ENCODE results near the gene BMPR1A. TPM values are rescaled to one million over a fixed set of nuclear protein-coding genes. Genes with fewer than 3 reads are reported as not detected.
A peak's percentile ranks its signal among the peaks of the same experiment; 100 is the strongest.

Gene BMPR1A
- total RNA-seq (2021): 20.9 and 24.3 TPM in 2 replicates
- Bru-seq, nascent RNA: percentile 80 among the genes with signal in this experiment
- percentile 77 among the genes with signal in this experiment for BruChase-seq, experiment 1, labeled RNA remaining after a 2-hour chase
- BruChase-seq, experiment 2, labeled RNA remaining after a 6-hour chase: percentile 71 among the genes with signal in this experiment
- long read RNA-seq, full-length matches to known transcripts: 17 of 21 reads
- long read RNA-seq, partial matches to known transcripts: 0 of 21 reads
- long read RNA-seq, other reads (novel, unspliced or antisense): 4 of 21 reads

- POLR2A ChIA-PET (ENCODE audit: unreplicated experiment): interaction anchor here (0.6 kb wide), 1 partner anchor 1594 kb away, joined by 5 read pairs; no protein-coding TSS in a partner anchor
Observed at GRCh38 chr10:86756511-86757112, at the start of gene BMPR1A. TSS of gene BMPR1A (plus strand) at chr10:86756619. CDS start at chr10:86876019, 119,400 bp downstream.

DNA sequence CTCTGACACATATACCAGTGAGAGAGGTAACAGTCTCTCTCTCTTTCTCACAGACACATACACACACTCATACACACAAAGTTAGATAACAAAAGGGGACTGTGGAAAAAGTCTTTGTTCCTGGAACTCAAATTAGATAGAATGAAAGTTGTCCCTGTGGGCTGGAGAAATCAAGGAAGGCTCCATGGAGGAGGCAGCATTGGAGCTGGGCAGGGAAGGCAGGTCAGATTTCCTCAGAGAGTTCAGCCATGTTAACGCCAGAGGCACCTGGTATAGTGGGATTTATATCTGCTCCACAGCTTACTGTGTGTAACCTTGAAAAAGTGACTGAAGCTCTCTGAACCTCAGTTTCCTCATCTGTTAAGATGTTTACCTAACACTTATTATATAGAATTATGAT is 49.4 kb upstream of the BMPR1A start:
- H3K4me1 ChIP-seq (replicated peaks; ENCODE audit: insufficient read depth): no peaks in the 10 kb centered on the region
- no peaks in the 10 kb centered on the region for H3K9me3 ChIP-seq (ENCODE audit: insufficient read depth, low read depth)
- H3K27ac ChIP-seq: no peak overlapping the region
- H3K4me3 ChIP-seq: no peak overlapping the region
- intact Hi-C loops (cut with micrococcal nuclease; ENCODE audit: unreplicated experiment): no loop called here
- TF ChIP-seq EZH2 (IDR thresholded peaks at IDR 0.05; ENCODE audit: low read depth) (no peak), CTCF (conservative IDR thresholded peaks at IDR 0.05) (no peak)
- no peaks in the 10 kb centered on the region for H3F3A ChIP-seq (ENCODE audit: insufficient read depth, low read depth)
- H3K9me2 ChIP-seq (ENCODE audit: insufficient read depth): no peaks in the 10 kb centered on the region
- H3K79me2 ChIP-seq (ENCODE audit: low read depth): no peaks in the 10 kb centered on the region
- CTCF ChIA-PET: interaction anchor here (0.5 kb wide), 1 partner anchor 83 kb away, joined by 3 read pairs; no protein-coding TSS in a partner anchor
- no peak overlapping the region for H3K4me2 ChIP-seq
- no peaks in the 10 kb centered on the region for H4K20me1 ChIP-seq (ENCODE audit: insufficient read depth)
- no peak overlapping the region for H2AFZ ChIP-seq
- POLR2A ChIA-PET (ENCODE audit: unreplicated experiment): no interaction called here
- no TSS peak for BruUV-seq (replicated peaks)
- no peak for DNase-seq
- no peaks in the 10 kb centered on the region for H3K36me3 ChIP-seq (ENCODE audit: low read depth)
- no peaks in the 10 kb centered on the region for H3K27me3 ChIP-seq (ENCODE audit: insufficient read depth, low read depth)

More at GRCh38 chr10:86756511-86757112, at the start of gene BMPR1A:
- intact Hi-C loops (cut with micrococcal nuclease; ENCODE audit: unreplicated experiment): loop anchor here (2.0 to 5.0 kb wide), 3 partner anchors 36 to 336 kb away; no protein-coding TSS in a partner anchor
- no peak for TF ChIP-seq EZH2 (IDR thresholded peaks at IDR 0.05; ENCODE audit: low read depth)
- no peak for TF ChIP-seq CTCF (conservative IDR thresholded peaks at IDR 0.05)
- CTCF ChIA-PET: no interaction called here
- Histone ChIP-seq H2AFZ (peak within 1 kb of the TSS; percentile 89), H3K79me2 (ENCODE audit: low read depth) (peaks cover 60% of the 10 kb centered on the region), H3K4me2 (peak within 1 kb of the TSS; percentile 83), H4K20me1 (ENCODE audit: insufficient read depth) (no peaks in the 10 kb centered on the region), H3F3A (ENCODE audit: insufficient read depth, low read depth) (peaks cover 7% of the 10 kb centered on the region; the same call in 1 of the 2 replicates), H3K27ac (peak within 1 kb of the TSS; percentile 70), H3K36me3 (ENCODE audit: low read depth) (no peaks in the 10 kb centered on the region), H3K4me3 (peak within 1 kb of the TSS; percentile 78), H3K4me1 (replicated peaks; ENCODE audit: insufficient read depth) (peaks cover 26% of the 10 kb centered on the region), H3K9me2 (ENCODE audit: insufficient read depth) (no peaks in the 10 kb centered on the region), H3K27me3 (ENCODE audit: insufficient read depth, low read depth) (no peaks in the 10 kb centered on the region), H3K9me3 (ENCODE audit: insufficient read depth, low read depth) (no peaks in the 10 kb centered on the region)
- no TSS peak for BruUV-seq (replicated peaks)
- DNase-seq: peak in 1 of 2 experiments; percentile 87

GRCh38 chr10:86707505-86707904 is 48.9 kb upstream of the BMPR1A start:
- no peak for DNase-seq
- Histone ChIP-seq H3K79me2 (ENCODE audit: low read depth) (no peaks in the 10 kb centered on the region), H3K4me1 (replicated peaks; ENCODE audit: insufficient read depth) (no peaks in the 10 kb centered on the region), H3F3A (ENCODE audit: insufficient read depth, low read depth) (no peaks in the 10 kb centered on the region), H3K9me2 (ENCODE audit: insufficient read depth) (no peaks in the 10 kb centered on the region), H3K4me2 (no peak overlapping the region), H2AFZ (no peak overlapping the region), H4K20me1 (ENCODE audit: insufficient read depth) (no peaks in the 10 kb centered on the region), H3K27me3 (ENCODE audit: insufficient read depth, low read depth) (no peaks in the 10 kb centered on the region), H3K27ac (no peak overlapping the region), H3K4me3 (no peak overlapping the region), H3K9me3 (ENCODE audit: insufficient read depth, low read depth) (no peaks in the 10 kb centered on the region), H3K36me3 (ENCODE audit: low read depth) (no peaks in the 10 kb centered on the region)
- CTCF ChIA-PET: interaction anchor here (0.5 kb wide), 1 partner anchor 84 kb away, joined by 3 read pairs; no protein-coding TSS in a partner anchor
- POLR2A ChIA-PET (ENCODE audit: unreplicated experiment): no interaction called here
- no TSS peak for BruUV-seq (replicated peaks)
- intact Hi-C loops (cut with micrococcal nuclease; ENCODE audit: unreplicated experiment): no loop called here
- TF ChIP-seq EZH2 (IDR thresholded peaks at IDR 0.05; ENCODE audit: low read depth) (no peak), CTCF (conservative IDR thresholded peaks at IDR 0.05) (no peak)

Data from PC-9 (cell line).